Kasumi-1 (cell line): ENCODE measurements around the gene COQ9.
"Not testable (repeated sequence)": the region's sequence is repeated elsewhere in the genome, so short reads cannot be mapped to it uniquely, and the experiment has no call there.

Experiments used
- DNase-seq, 2 experiments: peaks; one replicate each; lab custom pipeline; 2025; lab: John Stamatoyannopoulos, UW

Gene COQ9

DNA sequence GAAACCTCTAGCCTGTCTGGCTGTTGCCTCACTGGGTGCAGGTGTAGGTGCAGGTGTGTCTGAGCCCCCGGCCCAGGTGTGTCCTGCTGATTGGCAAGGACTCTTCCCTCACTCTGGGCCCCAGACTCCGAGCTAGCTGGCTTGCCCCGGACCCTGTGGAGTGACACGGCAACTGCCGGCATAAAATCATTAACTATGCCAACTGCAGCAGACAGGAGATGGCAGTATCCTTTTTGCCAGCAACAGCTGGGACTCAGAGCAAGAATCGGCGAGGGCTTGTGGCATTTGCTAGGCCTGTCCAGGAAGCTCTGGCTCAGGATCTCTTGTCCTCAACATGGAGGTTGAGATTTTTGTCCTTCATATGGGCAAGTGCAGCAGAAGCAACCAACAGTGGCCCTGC, 20.9 kb upstream of the COQ9 start:
- DNase-seq: no peak

DNA sequence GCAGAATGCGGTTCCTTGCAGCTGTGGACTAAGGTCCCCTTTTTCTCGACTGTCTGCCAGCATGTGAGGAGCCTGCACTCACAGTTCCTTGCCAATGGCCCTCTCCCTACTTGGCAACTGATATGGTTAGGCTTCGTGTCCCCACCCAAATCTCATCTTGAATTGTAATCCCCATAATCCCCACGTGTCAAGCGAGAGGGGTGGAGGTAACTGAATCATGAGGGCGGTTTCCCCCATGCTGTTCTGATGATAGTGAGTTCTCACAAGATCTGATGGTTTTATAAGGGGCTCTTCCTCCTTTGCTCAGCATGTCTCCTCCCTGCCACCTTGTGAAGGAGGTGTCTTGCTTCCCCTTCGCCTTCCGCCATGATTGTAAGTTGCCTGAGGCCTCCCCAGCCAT, 20.0 kb upstream of the COQ9 start:
- DNase-seq: no peak

DNA sequence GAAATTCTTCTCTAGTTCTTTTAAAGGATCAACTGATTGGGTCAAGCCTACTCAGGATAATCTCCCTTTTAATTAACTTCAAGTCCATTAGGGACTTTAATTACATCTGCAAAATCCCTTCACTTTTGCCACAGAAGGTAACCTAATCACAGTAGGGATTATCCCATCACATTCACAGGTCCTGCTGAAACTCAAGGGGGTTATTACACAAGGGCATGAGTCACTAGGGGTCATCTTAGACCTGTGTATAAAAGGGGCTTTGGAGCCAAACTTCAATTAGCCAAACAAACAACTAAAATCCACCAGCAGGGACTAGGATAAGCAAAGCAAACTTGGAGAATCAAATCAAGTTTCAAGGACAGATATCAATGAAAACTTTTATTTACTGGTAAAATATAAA, 19.5 kb upstream of the COQ9 start:
- no peak for DNase-seq

DNA sequence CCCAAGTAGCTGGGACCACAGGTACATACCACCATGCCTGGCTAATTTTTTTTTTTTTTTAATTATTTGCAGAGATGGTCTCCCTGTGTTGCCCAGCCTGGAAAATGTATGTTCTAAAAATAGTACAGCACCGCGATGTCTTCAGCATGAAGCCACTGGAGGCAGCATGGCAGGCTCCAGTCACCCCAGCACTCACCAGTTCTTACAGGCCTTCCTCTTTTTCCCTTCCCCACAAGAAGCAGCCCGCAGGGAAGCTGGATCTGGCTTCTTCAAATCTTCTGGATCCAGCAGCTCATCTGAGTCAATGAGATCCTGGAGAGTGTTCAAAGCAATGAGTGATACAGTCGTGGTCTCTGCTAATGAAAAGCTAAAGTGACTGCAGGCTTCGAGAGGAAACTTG, 16.3 kb upstream of the COQ9 start:
- DNase-seq: peak; percentile 74 to 75

DNA sequence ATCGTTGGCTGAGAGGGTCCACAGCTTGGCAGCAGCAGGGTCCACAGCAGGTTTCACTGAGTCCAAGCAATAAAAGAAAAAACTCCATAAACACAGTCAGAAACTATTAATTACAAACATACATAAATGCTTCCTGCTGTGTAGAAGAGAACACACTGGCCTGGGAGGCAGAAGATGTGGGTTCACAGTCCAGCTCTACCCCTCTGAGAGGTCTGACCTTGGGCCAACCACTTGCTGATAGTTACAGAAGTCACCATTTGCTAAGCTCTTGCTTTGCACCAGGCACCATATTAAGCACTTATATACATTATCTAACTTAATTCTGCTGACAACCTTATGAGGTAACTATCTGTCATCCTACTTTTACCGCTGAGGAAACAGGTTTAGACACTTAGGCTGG, 14.8 kb upstream of the COQ9 start:
- no peak for DNase-seq

DNA sequence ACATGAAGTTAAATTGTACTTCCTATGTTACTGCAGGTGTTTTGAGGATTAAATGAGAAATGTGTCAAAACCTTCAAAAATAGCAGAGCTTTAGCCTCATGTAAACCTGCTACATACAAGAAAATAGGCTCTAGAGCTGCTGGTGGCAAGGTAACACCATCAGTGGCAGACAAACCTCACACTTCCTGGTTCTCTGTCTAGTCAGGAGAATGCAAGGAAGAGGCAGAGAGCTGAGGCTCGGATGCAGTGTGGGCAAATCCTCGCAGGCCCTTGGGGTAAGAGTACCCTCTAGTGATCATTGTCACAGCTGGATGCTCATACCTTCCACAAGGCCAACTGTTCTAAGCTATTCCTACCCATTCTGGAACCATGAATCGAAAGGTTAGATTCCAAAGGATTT, 14.3 kb upstream of the COQ9 start:
- DNase-seq: no peak

DNA sequence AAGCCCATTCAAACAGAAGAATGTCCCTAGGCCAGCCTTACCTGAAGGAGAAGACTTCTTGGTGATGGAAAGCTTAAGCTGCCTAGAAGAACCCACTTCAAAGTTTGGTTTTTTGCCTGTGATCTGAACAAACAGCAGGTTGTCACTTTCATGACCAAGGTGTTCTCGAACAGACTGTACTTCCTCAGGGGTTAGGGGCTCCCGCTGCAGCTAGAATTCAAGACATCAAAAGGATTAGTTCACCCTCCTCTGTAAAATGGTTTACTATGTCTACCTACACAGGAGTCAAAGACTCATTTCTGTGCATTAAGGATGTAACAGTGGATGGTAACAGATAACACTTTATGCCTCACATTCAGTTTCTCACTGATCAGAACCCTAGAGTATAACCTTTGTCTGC, 13.3 kb upstream of the COQ9 start:
- no peak for DNase-seq

DNA sequence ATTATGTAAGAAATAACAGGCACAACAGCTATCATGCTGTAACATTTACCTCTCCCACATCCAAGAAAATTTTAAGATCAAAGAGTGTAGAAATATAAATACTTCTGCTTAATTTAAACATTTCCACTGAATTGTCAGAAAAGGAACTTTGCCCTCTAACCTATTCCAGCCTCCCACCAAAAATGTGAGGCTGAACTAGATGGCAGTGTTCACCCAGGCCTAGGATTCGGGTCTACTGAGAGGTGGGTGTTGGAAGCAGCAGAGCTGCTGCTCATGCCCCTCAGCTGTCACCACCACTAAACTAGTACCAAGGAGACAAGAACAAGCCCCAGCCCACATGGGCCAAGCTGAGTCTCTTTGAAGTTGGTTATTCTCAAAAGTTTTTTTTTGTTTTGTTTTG, 11.4 kb upstream of the COQ9 start:
- no peak for DNase-seq

DNA sequence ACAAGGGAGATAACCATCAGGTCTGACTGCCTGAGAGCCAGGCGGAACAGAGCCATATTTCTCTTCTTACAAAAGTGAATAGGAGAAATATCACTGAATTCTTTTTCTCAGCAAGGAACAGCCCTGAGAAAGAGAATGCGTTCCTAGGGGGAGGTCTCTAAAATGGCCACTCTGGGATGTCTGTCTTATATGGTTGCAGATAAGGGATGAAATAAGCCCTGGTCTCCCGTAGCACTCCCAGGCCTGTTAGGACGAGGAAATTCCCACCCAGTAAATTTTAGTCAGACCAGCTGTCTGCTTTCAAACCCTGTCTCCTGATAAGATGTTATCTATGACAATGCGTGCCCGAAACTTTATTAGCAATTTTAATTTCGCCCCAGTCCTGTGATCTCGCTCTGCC, 7.3 kb upstream of the COQ9 start:
- not testable (repeated sequence) for DNase-seq

DNA sequence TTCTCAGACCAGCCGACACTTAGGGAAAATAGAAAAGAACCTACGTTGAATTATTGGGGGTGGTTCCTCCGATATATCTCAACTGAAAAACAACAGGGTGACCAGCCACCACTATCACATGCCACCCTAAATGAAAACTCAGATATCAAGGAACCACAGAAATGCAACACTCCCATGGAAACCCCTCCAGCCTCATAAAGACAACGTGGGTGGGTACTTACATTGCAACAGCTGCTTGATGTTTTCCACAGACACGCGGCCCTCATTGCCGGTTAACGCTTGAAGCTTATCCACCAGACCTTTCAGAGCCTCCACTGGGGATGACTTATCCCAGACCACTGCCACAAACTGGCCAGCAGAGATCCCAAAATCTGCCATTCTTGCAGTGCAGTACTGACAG, 6.7 kb upstream of the COQ9 start:
- DNase-seq: not testable (repeated sequence)

DNA sequence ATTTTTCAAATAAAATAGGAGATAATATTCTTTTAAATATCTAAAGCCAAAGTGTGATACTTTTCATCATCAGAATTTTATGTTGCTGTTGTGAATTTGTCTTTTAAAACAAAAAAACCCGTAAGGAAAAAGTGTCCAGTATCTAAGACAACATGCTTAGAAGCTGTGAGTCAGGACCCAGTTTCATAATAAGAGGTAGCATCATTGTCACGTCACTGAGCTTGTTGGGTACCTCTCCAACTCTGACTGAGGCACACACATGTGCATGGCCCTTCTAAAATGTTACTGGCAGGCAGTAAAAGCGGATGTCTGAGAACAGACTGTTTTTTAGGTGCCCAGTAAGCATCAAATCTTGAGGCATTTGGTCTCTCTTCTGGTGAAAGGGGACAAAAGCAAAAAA, 2.6 kb upstream of the COQ9 start:
- DNase-seq: no peak

DNA sequence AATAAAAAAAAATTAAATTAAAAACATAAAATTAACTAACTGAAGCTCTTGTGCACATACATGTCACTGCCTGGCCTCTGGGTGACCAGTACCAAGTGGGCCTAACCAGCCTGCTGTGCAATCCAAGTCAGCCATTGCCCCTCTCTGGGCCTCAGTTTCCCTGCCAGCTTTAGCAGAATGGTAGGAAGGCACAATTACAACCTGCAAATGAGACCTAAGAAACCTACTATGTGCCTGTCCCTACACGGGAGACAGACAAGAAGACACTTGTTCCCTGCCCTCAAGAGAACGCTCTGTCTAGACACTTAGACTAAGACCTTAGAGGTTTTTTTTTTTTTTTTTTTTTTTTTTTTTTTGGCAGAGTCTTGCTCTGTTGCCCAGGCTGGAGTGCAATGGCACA, 1.8 kb upstream of the COQ9 start:
- DNase-seq: no peak

DNA sequence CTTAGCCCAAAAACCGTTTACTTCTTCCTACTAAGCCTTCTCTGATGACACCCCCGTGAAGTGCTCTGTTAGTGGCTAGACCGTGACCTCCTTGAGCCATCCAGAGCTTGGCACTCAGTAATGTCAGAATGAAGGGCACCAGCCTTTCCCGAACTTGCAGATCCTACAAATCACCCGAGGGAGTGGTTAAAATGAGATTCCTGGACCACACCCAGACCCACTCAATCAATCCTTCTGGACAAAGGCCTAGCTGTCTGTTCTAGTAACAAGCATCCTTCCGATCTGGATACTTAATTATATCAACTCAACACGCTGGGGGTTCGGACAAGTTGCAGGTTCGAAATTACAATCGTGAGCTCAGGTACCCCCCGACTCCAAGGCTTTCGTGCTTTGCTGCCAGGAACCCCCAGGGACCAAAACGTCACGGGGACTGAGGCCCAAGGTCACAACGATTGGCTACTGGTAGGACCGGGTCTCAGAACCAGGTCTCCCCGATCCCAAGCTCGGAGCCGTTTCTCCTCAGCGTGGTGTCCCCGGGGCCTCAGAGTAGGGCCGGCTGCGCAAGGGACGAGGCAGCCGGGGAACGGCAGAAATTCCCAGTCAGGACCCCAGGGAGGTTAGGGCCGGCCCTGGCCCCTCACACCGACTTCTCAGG, 621 bp upstream of the COQ9 start:
- DNase-seq: peak; percentile 45

DNA sequence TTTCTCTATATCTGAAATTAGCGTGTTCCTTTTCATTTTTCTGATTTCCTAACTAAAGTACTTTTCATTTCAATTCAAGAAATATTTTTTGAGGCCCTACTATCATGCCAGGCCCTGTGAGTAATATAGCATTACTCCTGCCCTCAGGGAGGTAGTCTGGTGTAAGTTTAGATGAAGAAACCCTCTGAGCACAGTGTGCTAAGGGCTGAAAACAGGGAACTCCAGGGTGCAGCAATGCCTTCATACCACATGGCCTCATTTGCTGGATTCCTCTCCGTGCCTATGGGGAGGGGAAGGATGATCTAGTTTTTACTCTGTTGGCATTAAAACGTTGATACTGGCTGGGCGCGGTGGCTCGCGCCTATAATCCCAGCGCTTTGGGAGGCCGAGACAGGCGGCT, 4.7 kb downstream of the COQ9 start:
- DNase-seq: no peak

DNA sequence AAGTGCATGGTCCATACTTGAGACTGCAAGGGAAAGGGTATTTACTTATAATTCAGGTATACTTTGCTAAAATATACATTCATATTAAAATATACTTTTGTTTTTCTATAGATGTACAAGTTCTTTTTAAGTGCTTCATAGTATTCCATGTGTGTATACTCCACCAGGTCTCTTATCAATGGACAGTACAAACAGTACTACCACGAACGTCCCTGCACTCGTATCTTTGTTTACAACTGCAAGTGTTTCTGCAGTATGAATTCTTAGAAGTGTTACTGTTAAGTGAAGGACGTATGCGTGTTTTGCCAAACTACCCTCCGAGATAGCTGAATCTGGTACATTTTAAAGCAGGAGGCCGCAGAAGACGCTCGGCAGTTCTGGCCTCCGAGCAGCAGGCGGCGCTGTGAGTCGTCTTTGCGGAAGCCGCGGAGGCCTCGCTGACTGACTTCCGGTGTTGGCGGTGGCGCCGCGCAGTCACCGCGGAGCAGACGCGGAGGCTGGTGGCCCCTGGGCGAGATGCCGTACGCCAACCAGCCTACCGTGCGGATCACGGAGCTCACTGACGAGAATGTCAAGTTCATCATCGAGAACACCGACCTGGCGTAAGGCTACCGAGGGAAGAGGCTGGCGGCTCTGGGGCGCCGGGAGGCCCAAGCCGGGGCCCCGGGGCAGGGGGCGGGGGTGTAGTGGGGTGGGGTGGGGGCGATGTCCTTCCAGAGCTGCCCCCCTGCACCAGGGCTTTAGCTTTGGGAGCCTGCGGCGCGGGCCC, 15.1 kb downstream of the COQ9 start, which contains the start of gene POLR2C:
Gene POLR2C (plus strand): TSS at position 471 of the 769 bp plus-strand sequence. CDS start 46 bp downstream, at position 517.
- peak; percentile 80 to 88 for DNase-seq

DNA sequence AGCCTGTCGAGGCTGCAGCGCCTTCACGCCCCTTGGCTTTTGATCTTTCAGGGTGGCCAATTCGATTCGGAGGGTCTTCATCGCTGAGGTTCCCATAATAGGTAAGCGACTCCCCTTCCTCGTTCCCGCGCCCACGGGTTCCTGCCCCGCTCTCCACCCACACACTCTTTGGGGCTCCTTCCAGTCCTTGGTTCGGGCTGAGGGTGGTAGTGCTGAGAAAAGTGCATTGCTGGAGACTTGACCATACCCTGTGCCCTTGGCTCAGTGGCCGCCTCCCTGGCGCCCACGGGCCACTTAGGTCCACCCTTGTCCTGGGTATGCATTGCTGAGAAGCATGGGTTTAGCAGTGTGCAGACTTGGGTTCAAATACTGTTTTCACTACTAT, 15.7 kb downstream of the COQ9 start:
- peak in 1 of 2 experiments; percentile 12 for DNase-seq

DNA sequence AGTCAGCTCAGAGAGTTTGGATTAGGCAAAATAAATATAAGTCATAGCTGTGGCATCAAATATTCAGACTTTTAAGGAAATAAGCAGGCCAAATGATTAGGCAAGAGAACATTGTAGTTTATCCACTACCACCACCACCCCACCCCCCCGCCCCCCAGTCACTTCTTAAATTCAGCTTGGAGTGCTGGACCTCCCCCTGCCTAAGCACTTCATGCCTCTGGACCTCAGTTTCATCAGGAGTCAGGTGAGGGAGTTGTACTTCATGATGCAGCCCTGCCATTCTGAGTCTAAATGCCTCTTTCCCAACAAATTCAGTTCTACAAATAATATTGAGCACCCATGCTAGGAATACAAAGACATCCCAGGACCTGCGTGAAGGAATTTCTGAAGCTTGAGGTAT, 17.2 kb downstream of the COQ9 start:
- DNase-seq: no peak

DNA sequence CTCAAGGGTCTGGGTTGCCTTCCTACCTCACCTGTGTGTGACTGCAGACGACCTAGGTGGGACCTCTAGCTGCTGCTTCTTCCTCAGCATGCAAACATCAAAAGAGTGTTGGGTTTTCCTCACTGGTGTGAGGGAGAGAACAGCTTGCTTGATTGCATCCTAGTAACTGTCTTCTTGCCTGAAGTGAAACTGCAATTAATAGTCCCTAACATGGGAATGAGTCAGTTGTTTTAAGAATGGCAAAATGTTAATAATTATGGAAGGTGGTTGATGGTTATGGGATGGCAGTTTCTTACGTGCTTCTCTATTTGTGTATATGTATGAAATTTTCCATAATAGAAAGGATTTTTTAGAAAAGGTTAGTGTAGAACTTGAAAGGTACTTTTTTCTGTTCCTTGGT, 21.1 kb downstream of the COQ9 start:
- no peak for DNase-seq

DNA sequence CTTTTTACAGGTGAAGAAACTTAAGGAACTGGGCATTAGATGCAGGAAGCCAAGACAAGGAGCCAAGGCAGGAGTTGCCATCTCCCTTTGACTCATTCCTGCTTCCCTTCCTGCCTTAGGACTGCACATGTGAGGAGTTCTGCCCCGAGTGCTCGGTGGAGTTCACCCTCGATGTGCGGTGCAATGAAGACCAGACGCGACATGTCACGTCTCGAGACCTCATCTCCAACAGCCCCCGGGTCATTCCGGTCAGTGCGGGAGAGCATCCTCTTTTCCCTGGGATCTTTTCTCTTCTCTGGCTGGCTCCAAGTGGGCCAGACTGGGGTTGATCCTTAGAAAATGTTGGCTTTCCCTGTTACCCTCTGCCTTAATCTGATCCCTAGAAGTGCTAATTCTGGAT, 21.8 kb downstream of the COQ9 start:
- no peak for DNase-seq

DNA sequence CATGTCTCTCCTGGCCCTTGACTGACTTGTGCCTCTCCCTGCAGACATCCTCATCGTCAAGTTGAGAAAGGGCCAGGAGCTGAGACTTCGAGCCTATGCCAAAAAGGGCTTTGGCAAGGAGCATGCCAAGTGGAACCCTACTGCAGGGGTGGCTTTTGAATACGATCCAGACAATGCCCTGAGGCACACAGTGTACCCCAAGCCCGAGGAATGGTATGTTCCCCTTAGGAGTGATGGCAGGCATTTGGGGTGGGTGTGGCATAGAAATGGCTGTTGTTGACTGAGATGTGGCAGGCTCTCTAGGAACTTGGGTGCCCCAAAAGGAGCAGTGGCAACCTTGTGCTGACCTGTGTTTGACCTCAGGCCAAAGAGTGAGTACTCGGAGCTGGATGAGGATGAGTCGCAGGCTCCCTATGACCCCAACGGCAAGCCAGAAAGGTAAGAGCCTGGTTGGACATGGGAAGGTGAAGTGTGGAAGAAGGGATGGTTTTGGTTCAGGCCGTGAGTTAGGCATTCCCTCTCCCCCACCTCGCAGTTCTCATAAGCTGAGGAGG, 22.7 kb downstream of the COQ9 start:
- no peak for DNase-seq

DNA sequence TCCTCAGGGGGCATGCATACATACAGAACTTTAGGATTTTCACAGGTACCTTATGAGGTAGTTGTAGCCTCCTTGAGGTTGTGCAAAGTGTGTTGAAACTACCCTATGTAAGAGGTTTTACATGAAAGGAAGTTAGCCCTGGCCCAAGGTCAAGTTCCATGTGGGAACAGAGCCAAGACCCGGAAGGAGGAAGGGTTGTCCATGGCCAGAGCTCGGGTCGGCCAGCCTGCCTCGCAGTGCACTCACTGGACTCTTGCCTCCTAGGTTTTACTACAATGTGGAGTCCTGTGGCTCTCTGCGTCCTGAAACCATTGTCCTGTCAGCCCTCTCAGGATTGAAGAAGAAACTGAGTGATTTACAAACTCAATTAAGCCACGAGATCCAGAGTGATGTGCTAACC, 23.4 kb downstream of the COQ9 start:
- DNase-seq: no peak

DNA sequence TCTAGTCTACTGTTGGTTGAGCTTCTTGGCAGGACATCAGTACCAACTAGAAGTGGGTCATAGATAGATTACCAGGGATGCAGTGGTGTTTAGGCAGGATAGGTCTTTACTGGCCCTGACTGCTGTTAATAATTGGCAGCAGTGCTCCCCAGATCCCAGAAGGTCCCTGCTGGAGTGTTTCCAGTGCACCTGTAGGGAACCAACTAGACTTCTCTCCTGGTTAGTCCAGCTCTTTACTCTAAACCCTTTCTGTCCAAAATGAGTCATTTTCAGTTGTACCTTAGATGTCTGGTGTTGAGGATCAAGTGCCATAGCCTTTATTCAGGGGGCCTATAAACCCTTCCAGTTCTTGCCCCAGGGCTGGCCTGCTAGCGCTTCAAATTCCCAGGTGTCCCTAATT, 23.9 kb downstream of the COQ9 start:
- DNase-seq: no peak

DNA sequence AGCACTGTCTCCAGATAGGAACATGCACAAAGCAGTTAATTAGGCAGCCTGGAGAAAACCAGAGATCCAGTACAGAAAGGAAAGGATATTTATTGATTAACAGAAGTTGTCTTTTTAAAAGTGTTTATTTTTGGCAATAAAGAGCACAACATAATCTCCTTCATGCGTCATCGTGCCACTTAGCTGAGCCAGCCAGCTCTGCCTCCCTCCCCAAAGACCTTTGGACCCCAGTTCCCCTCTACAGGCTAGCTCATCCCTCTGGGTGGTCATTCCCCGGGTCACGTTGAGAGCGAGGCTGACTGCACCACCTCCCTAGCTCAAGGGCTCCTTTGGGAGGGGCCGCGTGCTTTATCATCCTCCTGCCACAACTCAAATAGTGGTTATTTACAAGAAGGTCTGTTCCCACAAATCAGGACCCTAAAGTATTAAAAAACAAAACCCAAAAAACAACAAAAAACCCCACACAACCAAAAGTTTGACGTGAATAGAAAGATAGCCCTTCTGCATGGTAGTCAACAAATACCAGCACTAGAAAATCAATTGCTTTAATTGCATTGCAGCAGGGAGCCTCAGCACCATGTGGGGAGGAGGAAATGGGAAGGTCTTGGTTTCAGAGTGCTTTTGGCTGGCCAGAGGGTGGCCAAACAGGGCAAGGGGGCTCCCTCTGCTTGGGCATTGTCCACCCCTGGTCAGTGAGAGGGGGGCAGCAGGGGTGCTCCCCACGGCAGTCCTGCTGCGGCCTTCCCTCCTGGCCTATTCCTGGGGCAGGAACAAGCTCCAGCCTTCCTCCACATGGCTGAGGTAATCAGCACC, 24.8 kb downstream of the COQ9 start:
- DNase-seq: no peak
